Activated naive CD4-positive, alpha-beta T cell treated with anti-CD3 and anti-CD28 coated beads, Interleukin-2, amount 50 U/mL, for 24 hours (primary cell): ENCODE measurements around the gene TEP1.
A peak's percentile ranks its signal among the peaks of the same experiment; 100 is the strongest.
"Not testable (repeated sequence)": the region's sequence is repeated elsewhere in the genome, so short reads cannot be mapped to it uniquely, and the experiment has no call there.

ENCODE experiments used
- H3K27ac Mint-ChIP-seq: one replicate; pipeline ENCODE4 v1.8.0; 2021; ENCODE audit warnings: mild to moderate bottlenecking, mixed read lengths
- H3K27me3 Mint-ChIP-seq: one replicate; pipeline ENCODE4 v1.8.0; 2021; ENCODE audit warnings: mixed read lengths
- H3K36me3 Mint-ChIP-seq: one replicate; pipeline ENCODE4 v1.8.0; 2021; ENCODE audit warnings: mixed read lengths
- H3K4me1 Mint-ChIP-seq: one replicate; pipeline ENCODE4 v1.8.0; 2021; ENCODE audit warnings: mixed read lengths
- H3K4me3 Mint-ChIP-seq: one replicate; pipeline ENCODE4 v1.8.0; 2021; ENCODE audit warnings: mild to moderate bottlenecking, mixed read lengths
- H3K9me3 Mint-ChIP-seq: one replicate; pipeline ENCODE4 v1.8.0; 2021; ENCODE audit warnings: mixed read lengths

TEP1 gene

GRCh38 chr14:20343092-20343861, 70.0 kb downstream of the TEP1 start, which contains the start of gene PARP2:
Gene PARP2, plus strand, starts transcription at chr14:20343635. Its CDS starts 7 bp downstream, at chr14:20343642.
- H3K36me3 Mint-ChIP-seq: peaks cover 2% of the 10 kb centered on the region
- H3K9me3 Mint-ChIP-seq: no peaks in the 10 kb centered on the region
- peak within 1 kb of the TSS; percentile 93 for H3K27ac Mint-ChIP-seq
- peak within 1 kb of the TSS; percentile 89 for H3K4me3 Mint-ChIP-seq
- peaks cover 10% of the 10 kb centered on the region for H3K4me1 Mint-ChIP-seq
- no peaks in the 10 kb centered on the region for H3K27me3 Mint-ChIP-seq

GRCh38 chr14:20341646-20342045, 71.7 kb downstream of the TEP1 start:
- Mint-ChIP-seq H3K9me3 (no peaks in the 10 kb centered on the region), H3K27ac (peak overlapping the region; percentile 65), H3K4me1 (peaks cover 10% of the 10 kb centered on the region), H3K4me3 (peak overlapping the region; percentile 89), H3K27me3 (no peaks in the 10 kb centered on the region), H3K36me3 (peaks cover 2% of the 10 kb centered on the region)

GRCh38 chr14:20341032-20341431, 72.3 kb downstream of the TEP1 start:
- not testable (repeated sequence) for H3K27ac Mint-ChIP-seq, H3K9me3 Mint-ChIP-seq, H3K4me3 Mint-ChIP-seq, H3K27me3 Mint-ChIP-seq, H3K36me3 Mint-ChIP-seq
- peaks cover 10% of the 10 kb centered on the region for H3K4me1 Mint-ChIP-seq

GRCh38 chr14:20334017-20334416, 79.3 kb downstream of the TEP1 start:
- H3K4me1 Mint-ChIP-seq: peaks cover 39% of the 10 kb centered on the region
- H3K9me3 Mint-ChIP-seq: no peaks in the 10 kb centered on the region
- H3K36me3 Mint-ChIP-seq: no peaks in the 10 kb centered on the region
- no peak overlapping the region for H3K4me3 Mint-ChIP-seq
- no peaks in the 10 kb centered on the region for H3K27me3 Mint-ChIP-seq
- H3K27ac Mint-ChIP-seq: no peak overlapping the region

- H3K4me3 Mint-ChIP-seq: peak overlapping the region; percentile 100
- H3K36me3 Mint-ChIP-seq: no peaks in the 10 kb centered on the region
- peaks cover 44% of the 10 kb centered on the region for H3K4me1 Mint-ChIP-seq
- peak overlapping the region; percentile 96 for H3K27ac Mint-ChIP-seq
- no peaks in the 10 kb centered on the region for H3K9me3 Mint-ChIP-seq
- no peaks in the 10 kb centered on the region for H3K27me3 Mint-ChIP-seq
Observed at GRCh38 chr14:20333494-20333841, 79.8 kb downstream of the TEP1 start.

GRCh38 chr14:20332788-20333493, 80.4 kb downstream of the TEP1 start, which contains the start of gene CCNB1IP1:
Gene CCNB1IP1, minus strand, starts transcription at chr14:20333279. Its CDS starts 16,756 bp downstream, at chr14:20316523.
- H3K4me3 Mint-ChIP-seq: peak within 1 kb of the TSS; percentile 100
- peak within 1 kb of the TSS; percentile 96 for H3K27ac Mint-ChIP-seq
- no peaks in the 10 kb centered on the region for H3K27me3 Mint-ChIP-seq
- no peaks in the 10 kb centered on the region for H3K9me3 Mint-ChIP-seq
- peaks cover 48% of the 10 kb centered on the region for H3K4me1 Mint-ChIP-seq
- H3K36me3 Mint-ChIP-seq: no peaks in the 10 kb centered on the region

GRCh38 chr14:20332431-20332787, 80.9 kb downstream of the TEP1 start:
- H3K9me3 Mint-ChIP-seq: no peaks in the 10 kb centered on the region
- no peaks in the 10 kb centered on the region for H3K36me3 Mint-ChIP-seq
- peak overlapping the region; percentile 100 for H3K4me3 Mint-ChIP-seq
- peak overlapping the region; percentile 96 for H3K27ac Mint-ChIP-seq
- no peaks in the 10 kb centered on the region for H3K27me3 Mint-ChIP-seq
- H3K4me1 Mint-ChIP-seq: peaks cover 53% of the 10 kb centered on the region

- H3K4me3 Mint-ChIP-seq: peak overlapping the region; percentile 15
- no peaks in the 10 kb centered on the region for H3K9me3 Mint-ChIP-seq
- H3K27me3 Mint-ChIP-seq: no peaks in the 10 kb centered on the region
- H3K36me3 Mint-ChIP-seq: no peaks in the 10 kb centered on the region
- H3K4me1 Mint-ChIP-seq: peaks cover 55% of the 10 kb centered on the region
- H3K27ac Mint-ChIP-seq: peak overlapping the region; percentile 7
Observed at GRCh38 chr14:20331053-20331613, 82.2 kb downstream of the TEP1 start.

- Mint-ChIP-seq H3K27ac (no peak overlapping the region), H3K9me3 (no peaks in the 10 kb centered on the region), H3K36me3 (peaks cover 4% of the 10 kb centered on the region), H3K27me3 (no peaks in the 10 kb centered on the region), H3K4me1 (peaks cover 55% of the 10 kb centered on the region), H3K4me3 (no peak overlapping the region)
Observed at GRCh38 chr14:20329355-20329754, 83.9 kb downstream of the TEP1 start.

GRCh38 chr14:20328705-20329104, 84.6 kb downstream of the TEP1 start:
- H3K4me1 Mint-ChIP-seq: peaks cover 54% of the 10 kb centered on the region
- peaks cover 4% of the 10 kb centered on the region for H3K36me3 Mint-ChIP-seq
- peak overlapping the region; percentile 32 for H3K27ac Mint-ChIP-seq
- no peaks in the 10 kb centered on the region for H3K27me3 Mint-ChIP-seq
- H3K9me3 Mint-ChIP-seq: no peaks in the 10 kb centered on the region
- H3K4me3 Mint-ChIP-seq: no peak overlapping the region

GRCh38 chr14:20327005-20327869, 86.1 kb downstream of the TEP1 start:
- peaks cover 41% of the 10 kb centered on the region for H3K4me1 Mint-ChIP-seq
- no peaks in the 10 kb centered on the region for H3K9me3 Mint-ChIP-seq
- peaks cover 6% of the 10 kb centered on the region for H3K36me3 Mint-ChIP-seq
- H3K27ac Mint-ChIP-seq: peak overlapping the region; percentile 27
- H3K4me3 Mint-ChIP-seq: peak overlapping the region; percentile 44
- no peaks in the 10 kb centered on the region for H3K27me3 Mint-ChIP-seq

- H3K4me3 Mint-ChIP-seq: no peak overlapping the region
- H3K27me3 Mint-ChIP-seq: no peaks in the 10 kb centered on the region
- H3K9me3 Mint-ChIP-seq: no peaks in the 10 kb centered on the region
- peaks cover 6% of the 10 kb centered on the region for H3K36me3 Mint-ChIP-seq
- no peaks in the 10 kb centered on the region for H3K4me1 Mint-ChIP-seq
- H3K27ac Mint-ChIP-seq: no peak overlapping the region
Observed at GRCh38 chr14:20317720-20318119, 95.6 kb downstream of the TEP1 start.
